ENCODE data around the gene DNAH9. TPM values are rescaled to one million over a fixed set of nuclear protein-coding genes. Genes with fewer than 3 reads are reported as not detected.

The DNAH9 gene
- polyA plus RNA-seq, 3 donors from 2014 or later = not detected

GRCh38 chr17:11757815-11758214 is 159.5 kb downstream of the DNAH9 start:
- Mint-ChIP-seq H3K27me3 (ENCODE audit: low read depth in 3 of 3) (peaks cover 0 to 2% (median 0%) of the 10 kb centered on the region in 3 donors), H3K4me3 (no peak overlapping the region), H3K36me3 (no peaks in the 10 kb centered on the region), H3K27ac (no peak overlapping the region), H3K9me3 (peaks cover 0 to 14% (median 5%) of the 10 kb centered on the region in 6 donors), H3K4me1 (no peaks in the 10 kb centered on the region)
- DNase-seq = no peak

DNA sequence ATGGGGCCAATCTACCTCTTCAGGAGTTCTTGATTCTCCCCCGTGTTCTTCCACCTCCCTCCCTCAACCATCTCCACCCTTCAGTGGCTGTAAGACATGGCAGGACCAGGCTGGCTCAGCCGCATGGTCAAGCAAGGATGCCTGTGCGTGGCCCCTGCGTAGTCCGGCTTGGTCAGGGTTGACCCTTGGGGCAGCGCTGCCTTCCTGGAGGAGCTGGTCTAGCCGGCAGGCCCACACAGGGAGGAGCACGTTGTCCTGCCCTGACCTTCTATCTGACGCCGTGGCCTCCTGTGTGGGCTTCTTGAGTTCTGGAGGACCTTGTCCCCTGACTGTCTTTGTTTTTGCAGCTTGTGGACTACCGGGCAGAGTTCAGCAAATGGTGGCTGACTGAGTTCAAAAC is 169.8 kb downstream of the DNAH9 start:
- DNase-seq = no peak
- Mint-ChIP-seq H3K4me1 (no peaks in the 10 kb centered on the region), H3K27ac (no peak overlapping the region), H3K36me3 (no peaks in the 10 kb centered on the region), H3K9me3 (peaks cover 0 to 16% (median 4%) of the 10 kb centered on the region in 6 donors), H3K27me3 (ENCODE audit: low read depth in 3 of 3) (peaks cover 0 to 2% (median 0%) of the 10 kb centered on the region in 3 donors), H3K4me3 (no peak overlapping the region)

GRCh38 chr17:11768981-11769380 is 170.7 kb downstream of the DNAH9 start:
- peaks cover 0 to 2% (median 0%) of the 10 kb centered on the region in 3 donors for H3K27me3 Mint-ChIP-seq (ENCODE audit: low read depth in 3 of 3)
- no peaks in the 10 kb centered on the region for H3K36me3 Mint-ChIP-seq
- DNase-seq = no peak
- no peak overlapping the region for H3K4me3 Mint-ChIP-seq
- peaks cover 0 to 12% (median 3%) of the 10 kb centered on the region in 6 donors for H3K9me3 Mint-ChIP-seq
- H3K27ac Mint-ChIP-seq = no peak overlapping the region
- H3K4me1 Mint-ChIP-seq = no peaks in the 10 kb centered on the region

DNA sequence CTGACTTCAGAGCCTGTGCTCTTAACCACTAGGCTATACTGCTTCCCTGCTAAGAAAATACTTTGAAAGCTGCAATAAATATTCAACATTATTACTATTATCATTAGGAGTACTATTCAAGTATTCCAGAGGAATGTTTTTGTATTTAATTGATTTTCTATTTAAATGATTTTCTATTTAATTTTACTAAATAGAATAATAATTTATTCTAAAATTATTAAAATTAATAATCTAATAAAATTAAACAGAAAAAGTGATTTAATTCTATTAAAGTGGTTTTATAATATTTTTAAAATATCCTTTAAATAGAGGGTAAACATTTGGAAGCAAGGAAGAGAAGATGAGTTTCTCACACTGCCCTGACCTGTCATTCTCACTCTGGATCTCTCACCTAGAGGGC is 173.8 kb downstream of the DNAH9 start:
- H3K4me3 Mint-ChIP-seq = no peak overlapping the region
- DNase-seq = no peak
- peaks cover 0 to 2% (median 0%) of the 10 kb centered on the region in 3 donors for H3K27me3 Mint-ChIP-seq (ENCODE audit: low read depth in 3 of 3)
- H3K36me3 Mint-ChIP-seq = no peaks in the 10 kb centered on the region
- H3K9me3 Mint-ChIP-seq = peaks cover 0 to 12% (median 5%) of the 10 kb centered on the region in 6 donors
- no peaks in the 10 kb centered on the region for H3K4me1 Mint-ChIP-seq
- no peak overlapping the region for H3K27ac Mint-ChIP-seq

GRCh38 chr17:11779892-11780291 is 181.6 kb downstream of the DNAH9 start:
- no peak for DNase-seq
- peaks cover 0 to 18% (median 12%) of the 10 kb centered on the region in 6 donors for H3K9me3 Mint-ChIP-seq
- H3K4me1 Mint-ChIP-seq = no peaks in the 10 kb centered on the region
- no peaks in the 10 kb centered on the region for H3K27me3 Mint-ChIP-seq (ENCODE audit: low read depth in 3 of 3)
- no peaks in the 10 kb centered on the region for H3K36me3 Mint-ChIP-seq
- H3K4me3 Mint-ChIP-seq = no peak overlapping the region
- H3K27ac Mint-ChIP-seq = no peak overlapping the region

DNA sequence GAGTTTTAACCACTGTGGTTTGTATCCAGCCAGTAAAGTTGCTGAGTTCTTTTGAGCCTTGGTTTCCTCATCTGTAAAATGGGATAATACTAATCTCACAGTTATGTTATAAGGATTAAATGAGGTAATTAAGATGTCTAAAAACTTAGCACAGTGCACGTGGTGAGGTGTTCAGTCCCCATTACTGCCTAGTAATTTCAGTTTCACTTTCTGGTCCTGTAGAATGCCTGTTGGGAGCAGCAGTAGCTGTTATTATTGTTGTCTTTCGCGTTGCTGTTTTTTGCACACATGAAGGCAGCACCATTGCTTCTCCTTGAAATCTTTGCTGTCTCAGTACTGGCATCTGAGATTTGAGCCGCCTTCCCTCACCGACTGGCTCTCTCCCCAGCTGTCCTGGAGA is 182.4 kb downstream of the DNAH9 start:
- no peaks in the 10 kb centered on the region for H3K36me3 Mint-ChIP-seq
- peaks cover 0 to 19% (median 12%) of the 10 kb centered on the region in 6 donors for H3K9me3 Mint-ChIP-seq
- DNase-seq = no peak
- H3K27ac Mint-ChIP-seq = no peak overlapping the region
- H3K4me3 Mint-ChIP-seq = no peak overlapping the region
- no peaks in the 10 kb centered on the region for H3K27me3 Mint-ChIP-seq (ENCODE audit: low read depth in 3 of 3)
- H3K4me1 Mint-ChIP-seq = no peaks in the 10 kb centered on the region

DNA sequence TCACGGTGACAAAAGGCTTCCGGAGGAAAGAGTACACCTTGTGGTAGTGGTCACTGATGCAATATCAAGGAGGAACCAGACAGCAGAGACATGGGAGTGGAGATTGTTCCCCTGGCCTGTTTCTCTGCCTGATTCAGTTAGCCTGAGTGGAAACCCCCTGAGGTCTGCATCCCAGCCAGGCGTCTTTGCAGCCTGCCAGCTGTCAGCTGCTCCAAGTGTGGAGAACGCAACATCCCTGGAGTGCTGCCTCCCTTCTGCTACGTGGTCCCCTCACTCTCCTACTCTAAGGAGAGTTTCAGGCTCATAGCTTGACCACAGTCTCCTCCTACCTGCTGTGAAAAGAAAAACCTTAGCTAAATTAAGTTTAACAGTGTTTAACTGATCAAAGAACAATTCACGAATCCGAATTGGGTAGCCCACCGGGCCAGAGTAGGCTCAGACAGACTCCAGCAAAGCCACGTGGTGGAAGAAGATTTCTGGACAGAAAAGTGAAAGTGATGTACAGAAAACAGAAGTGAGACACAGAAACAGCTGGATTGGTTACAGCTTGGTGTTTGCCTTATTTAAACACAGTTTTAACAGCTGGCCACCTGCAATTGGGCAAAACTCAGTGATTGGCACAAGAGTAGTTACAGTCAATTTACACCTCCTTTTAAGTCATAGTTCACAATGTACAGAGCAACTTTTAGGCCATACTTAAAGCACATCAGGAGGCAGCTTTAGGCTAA is 188.6 kb downstream of the DNAH9 start:
- H3K4me1 Mint-ChIP-seq = no peaks in the 10 kb centered on the region
- H3K9me3 Mint-ChIP-seq = peaks cover 0 to 20% (median 11%) of the 10 kb centered on the region in 6 donors

DNA sequence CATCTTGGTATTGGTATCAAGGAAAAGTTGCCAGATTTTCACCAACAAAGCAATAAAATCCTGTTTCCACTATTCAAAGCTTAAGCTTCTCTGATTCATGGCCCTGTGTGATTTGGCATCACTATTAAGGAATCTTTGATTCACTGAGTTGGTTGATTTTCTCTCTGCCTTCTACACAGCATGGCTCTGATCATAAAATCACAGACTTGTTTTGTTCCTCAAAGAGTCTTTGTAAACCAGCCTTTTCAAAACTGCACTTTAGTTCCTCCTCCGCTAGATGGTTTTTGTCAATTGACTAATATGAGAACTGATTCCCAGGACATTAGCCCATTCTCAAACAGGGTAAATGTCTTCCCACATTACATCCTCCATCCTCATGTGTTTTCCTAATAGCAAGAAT is 197.6 kb downstream of the DNAH9 start:
- H3K36me3 Mint-ChIP-seq = no peaks in the 10 kb centered on the region
- H3K27ac Mint-ChIP-seq = no peak overlapping the region
- peaks cover 0 to 10% (median 1%) of the 10 kb centered on the region in 6 donors for H3K9me3 Mint-ChIP-seq
- H3K4me1 Mint-ChIP-seq = no peaks in the 10 kb centered on the region
- H3K27me3 Mint-ChIP-seq (ENCODE audit: low read depth in 3 of 3) = peaks cover 0 to 3% (median 0%) of the 10 kb centered on the region in 3 donors
- no peak overlapping the region for H3K4me3 Mint-ChIP-seq
- DNase-seq = no peak

More for the DNA sequence above, 188.6 kb downstream of the DNAH9 start:
- Mint-ChIP-seq H3K27ac (no peak overlapping the region), H3K4me3 (no peak overlapping the region), H3K27me3 (ENCODE audit: low read depth in 3 of 3) (peaks cover 0 to 5% (median 0%) of the 10 kb centered on the region in 3 donors), H3K36me3 (no peaks in the 10 kb centered on the region)
- DNase-seq = no peak

DNA sequence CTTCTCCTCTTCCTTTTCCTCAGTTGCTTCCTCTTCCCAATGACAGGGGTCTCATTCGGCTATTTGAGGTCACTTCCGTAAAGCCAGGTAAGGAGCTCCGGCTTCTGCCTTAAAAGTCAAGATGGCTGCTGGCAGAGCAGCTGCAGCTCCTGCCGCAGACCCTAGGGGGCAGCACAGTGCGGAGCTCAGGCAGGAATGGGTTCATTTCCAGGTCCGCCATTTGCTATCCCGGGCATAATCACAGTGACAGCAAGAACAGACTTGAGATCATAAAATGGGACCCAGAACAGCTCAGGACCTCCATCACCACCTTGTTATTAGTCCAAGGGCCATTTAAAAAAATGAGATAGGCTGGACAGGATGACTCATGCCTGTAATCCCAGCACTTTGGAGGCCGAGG is 199.5 kb downstream of the DNAH9 start:
- no peaks in the 10 kb centered on the region for H3K36me3 Mint-ChIP-seq
- DNase-seq = no peak
- peaks cover 0 to 7% (median 0%) of the 10 kb centered on the region in 6 donors for H3K9me3 Mint-ChIP-seq
- no peaks in the 10 kb centered on the region for H3K27me3 Mint-ChIP-seq (ENCODE audit: low read depth in 3 of 3)
- no peak overlapping the region for H3K4me3 Mint-ChIP-seq
- no peaks in the 10 kb centered on the region for H3K4me1 Mint-ChIP-seq
- H3K27ac Mint-ChIP-seq = no peak overlapping the region

- Mint-ChIP-seq H3K27me3 (ENCODE audit: low read depth in 3 of 3) (peaks cover 0 to 5% (median 2%) of the 10 kb centered on the region in 3 donors), H3K9me3 (peaks cover 0 to 10% (median 5%) of the 10 kb centered on the region in 6 donors), H3K4me3 (no peak overlapping the region), H3K36me3 (no peaks in the 10 kb centered on the region), H3K4me1 (no peaks in the 10 kb centered on the region), H3K27ac (no peak overlapping the region)
- no peak for DNase-seq
Measured at GRCh38 chr17:11803231-11803969, 205.1 kb downstream of the DNAH9 start.

GRCh38 chr17:11805138-11805537 is 206.9 kb downstream of the DNAH9 start:
- Mint-ChIP-seq H3K9me3 (peaks cover 0 to 15% (median 5%) of the 10 kb centered on the region in 6 donors), H3K4me3 (no peak overlapping the region), H3K36me3 (no peaks in the 10 kb centered on the region), H3K27me3 (ENCODE audit: low read depth in 3 of 3) (peaks cover 0 to 5% (median 2%) of the 10 kb centered on the region in 3 donors), H3K4me1 (no peaks in the 10 kb centered on the region), H3K27ac (no peak overlapping the region)
- DNase-seq = no peak

GRCh38 chr17:11805952-11806351 is 207.7 kb downstream of the DNAH9 start:
- no peaks in the 10 kb centered on the region for H3K36me3 Mint-ChIP-seq
- peaks cover 0 to 15% (median 5%) of the 10 kb centered on the region in 6 donors for H3K9me3 Mint-ChIP-seq
- H3K4me1 Mint-ChIP-seq = no peaks in the 10 kb centered on the region
- H3K27ac Mint-ChIP-seq = no peak overlapping the region
- no peak for DNase-seq
- H3K27me3 Mint-ChIP-seq (ENCODE audit: low read depth in 3 of 3) = peaks cover 0 to 5% (median 2%) of the 10 kb centered on the region in 3 donors
- no peak overlapping the region for H3K4me3 Mint-ChIP-seq

GRCh38 chr17:11807606-11808005 is 209.3 kb downstream of the DNAH9 start:
- Mint-ChIP-seq H3K27ac (no peak overlapping the region), H3K9me3 (peaks cover 0 to 19% (median 7%) of the 10 kb centered on the region in 6 donors), H3K4me1 (no peaks in the 10 kb centered on the region), H3K36me3 (no peaks in the 10 kb centered on the region), H3K27me3 (ENCODE audit: low read depth in 3 of 3) (peaks cover 0 to 5% (median 2%) of the 10 kb centered on the region in 3 donors), H3K4me3 (no peak overlapping the region)
- no peak for DNase-seq

DNA sequence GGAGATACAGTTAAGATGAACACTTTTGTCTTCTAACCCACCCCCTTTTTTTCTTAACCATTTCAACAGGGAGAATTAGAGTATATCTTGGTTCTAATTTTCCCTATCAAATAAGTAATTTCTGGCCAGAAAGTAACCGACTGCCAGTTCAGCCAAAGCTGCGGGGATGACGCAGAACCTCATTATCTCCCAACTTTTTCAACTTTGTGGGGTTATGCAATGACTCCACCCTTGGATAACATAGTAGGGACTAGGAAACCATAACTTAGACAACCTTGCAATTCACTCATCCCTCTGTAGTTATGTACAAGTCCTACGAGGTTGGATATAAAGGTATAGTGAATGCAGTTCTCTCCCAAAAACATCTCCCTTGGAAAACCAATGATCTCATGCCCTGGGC is 215.0 kb downstream of the DNAH9 start:
- H3K36me3 Mint-ChIP-seq = no peaks in the 10 kb centered on the region
- H3K27ac Mint-ChIP-seq = no peak overlapping the region
- H3K4me1 Mint-ChIP-seq = no peaks in the 10 kb centered on the region
- no peak for DNase-seq
- peaks cover 0 to 4% (median 0%) of the 10 kb centered on the region in 3 donors for H3K27me3 Mint-ChIP-seq (ENCODE audit: low read depth in 3 of 3)
- no peak overlapping the region for H3K4me3 Mint-ChIP-seq
- peaks cover 0 to 10% (median 3%) of the 10 kb centered on the region in 6 donors for H3K9me3 Mint-ChIP-seq

Data from immature natural killer cell (primary cell).